ENCODE results near the gene OR51A7. TPM values are rescaled to one million over a fixed set of nuclear protein-coding genes. Genes with fewer than 3 reads are reported as not detected.
"Not testable (repeated sequence)": the region's sequence is repeated elsewhere in the genome, so short reads cannot be mapped to it uniquely, and the experiment has no call there.

OR51A7 gene, protein sequence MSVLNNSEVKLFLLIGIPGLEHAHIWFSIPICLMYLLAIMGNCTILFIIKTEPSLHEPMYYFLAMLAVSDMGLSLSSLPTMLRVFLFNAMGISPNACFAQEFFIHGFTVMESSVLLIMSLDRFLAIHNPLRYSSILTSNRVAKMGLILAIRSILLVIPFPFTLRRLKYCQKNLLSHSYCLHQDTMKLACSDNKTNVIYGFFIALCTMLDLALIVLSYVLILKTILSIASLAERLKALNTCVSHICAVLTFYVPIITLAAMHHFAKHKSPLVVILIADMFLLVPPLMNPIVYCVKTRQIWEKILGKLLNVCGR
- total RNA-seq = not detected

DNA sequence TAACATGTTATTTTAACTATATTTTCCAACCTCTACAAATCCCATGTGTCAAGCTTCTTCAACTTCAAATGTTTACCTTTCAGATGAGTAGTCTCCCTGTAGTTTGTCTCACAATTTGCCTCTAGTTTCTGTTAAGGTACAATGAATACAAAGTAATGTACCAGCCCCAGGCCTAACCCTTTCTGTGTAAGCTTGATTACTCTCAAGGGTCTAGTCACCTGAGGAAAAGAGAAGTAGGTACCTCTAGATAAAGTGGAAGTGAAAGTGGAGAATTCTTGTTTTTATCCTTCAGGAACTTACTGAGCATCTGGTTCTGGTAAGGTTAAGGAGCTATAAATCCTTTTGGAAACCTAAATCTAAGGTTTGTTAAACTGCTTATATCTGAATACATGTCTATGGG is at the start of gene OR51A7:
Gene OR51A7 (plus strand): TSS at position 300 of the 400 bp plus-strand sequence. CDS start 3,587 bp downstream, outside the sequence.
- Histone ChIP-seq H3K4me3 (no peak within 1 kb of the TSS), H3K36me3 (no peaks in the 10 kb centered on the region), H3K27me3 (no peaks in the 10 kb centered on the region), H3K4me1 (no peaks in the 10 kb centered on the region), H3K27ac (no peak within 1 kb of the TSS), H3K9me3 (no peaks in the 10 kb centered on the region)
- TF ChIP-seq, protein P1, sequence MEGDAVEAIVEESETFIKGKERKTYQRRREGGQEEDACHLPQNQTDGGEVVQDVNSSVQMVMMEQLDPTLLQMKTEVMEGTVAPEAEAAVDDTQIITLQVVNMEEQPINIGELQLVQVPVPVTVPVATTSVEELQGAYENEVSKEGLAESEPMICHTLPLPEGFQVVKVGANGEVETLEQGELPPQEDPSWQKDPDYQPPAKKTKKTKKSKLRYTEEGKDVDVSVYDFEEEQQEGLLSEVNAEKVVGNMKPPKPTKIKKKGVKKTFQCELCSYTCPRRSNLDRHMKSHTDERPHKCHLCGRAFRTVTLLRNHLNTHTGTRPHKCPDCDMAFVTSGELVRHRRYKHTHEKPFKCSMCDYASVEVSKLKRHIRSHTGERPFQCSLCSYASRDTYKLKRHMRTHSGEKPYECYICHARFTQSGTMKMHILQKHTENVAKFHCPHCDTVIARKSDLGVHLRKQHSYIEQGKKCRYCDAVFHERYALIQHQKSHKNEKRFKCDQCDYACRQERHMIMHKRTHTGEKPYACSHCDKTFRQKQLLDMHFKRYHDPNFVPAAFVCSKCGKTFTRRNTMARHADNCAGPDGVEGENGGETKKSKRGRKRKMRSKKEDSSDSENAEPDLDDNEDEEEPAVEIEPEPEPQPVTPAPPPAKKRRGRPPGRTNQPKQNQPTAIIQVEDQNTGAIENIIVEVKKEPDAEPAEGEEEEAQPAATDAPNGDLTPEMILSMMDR (IDR thresholded peaks at IDR 0.05) = no peak
- TF ChIP-seq POLR2AphosphoS5 (IDR thresholded peaks at IDR 0.05) (no peak), POLR2A (IDR thresholded peaks at IDR 0.05) (no peak)
- no peak for DNase-seq (ENCODE audit: low spot score in 2 of 2)
- intact Hi-C loops (cut with DNase I; ENCODE audit: low total_unique reads) = loop anchor here (2.0 kb wide), 1 partner anchor 41 kb away; no protein-coding TSS in a partner anchor

DNA sequence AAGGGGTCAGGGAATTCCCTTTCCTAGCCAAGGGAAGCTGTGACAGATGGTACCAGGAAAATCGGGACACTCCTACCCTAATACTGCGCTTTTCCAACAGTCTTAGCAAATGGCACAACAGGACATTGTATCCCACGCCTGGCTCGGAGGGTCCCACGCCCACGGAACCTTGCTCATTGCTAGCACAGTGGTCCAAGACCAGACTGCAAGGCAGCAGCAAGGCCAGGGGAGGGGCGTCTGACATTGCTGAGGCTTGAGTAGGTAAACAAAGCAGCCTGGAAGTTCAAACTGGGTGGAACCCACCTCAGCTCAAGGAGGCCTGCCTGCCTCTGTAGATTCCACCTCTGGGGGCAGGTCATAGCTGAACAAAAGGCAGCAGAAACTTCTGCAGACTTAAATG is 49.3 kb upstream of the OR51A7 start:
- H3K9me3 ChIP-seq; H3K36me3 ChIP-seq; H3K4me1 ChIP-seq; intact Hi-C loops (cut with DNase I; ENCODE audit: low total_unique reads); H3K4me3 ChIP-seq; H3K27me3 ChIP-seq; H3K27ac ChIP-seq; DNase-seq (ENCODE audit: low spot score in 2 of 2): not testable (repeated sequence)

DNA sequence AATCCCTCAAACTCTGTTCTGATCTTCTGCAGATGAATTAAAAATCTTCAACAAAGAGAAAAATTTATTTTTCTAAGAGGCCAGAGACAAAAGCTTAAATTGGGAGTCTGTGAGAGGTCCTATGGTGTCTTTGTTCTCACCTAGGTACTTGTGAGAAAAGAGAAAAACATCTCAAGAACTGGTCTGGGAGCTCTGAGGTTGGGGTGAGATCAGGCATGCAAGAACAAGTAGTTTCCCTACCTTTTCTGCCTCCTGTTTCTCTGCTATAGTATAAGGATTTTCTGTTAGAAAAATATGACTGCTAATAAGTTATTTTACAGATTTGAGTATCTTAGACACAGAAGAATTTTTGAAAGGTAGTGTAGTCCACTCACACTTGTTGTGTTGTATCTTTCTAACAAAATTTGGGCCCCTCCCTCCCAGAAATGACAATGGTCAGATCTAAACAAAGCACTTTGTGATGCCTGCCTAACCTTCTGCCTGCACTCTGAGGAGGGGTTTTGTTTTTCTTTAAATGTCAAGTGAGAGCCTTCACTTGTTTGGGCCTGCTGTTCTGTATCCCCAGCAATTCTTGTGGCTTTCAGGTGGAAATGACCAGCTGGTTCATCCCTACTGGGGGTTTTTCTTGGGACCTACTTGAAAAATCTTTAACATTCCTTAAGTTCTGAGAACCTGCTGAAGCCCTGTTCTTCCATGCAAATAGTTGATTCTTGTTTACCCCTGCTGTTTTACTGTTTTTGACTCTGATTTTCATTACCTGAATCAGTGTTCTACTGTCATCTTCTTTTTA is 40.9 kb upstream of the OR51A7 start:
- no peaks in the 10 kb centered on the region for H3K36me3 ChIP-seq
- no peak overlapping the region for H3K4me3 ChIP-seq
- H3K9me3 ChIP-seq = peaks cover 0 to 13% of the 10 kb centered on the region in 2 donors
- intact Hi-C loops (cut with DNase I; ENCODE audit: low total_unique reads) = no loop called here
- H3K27me3 ChIP-seq = no peaks in the 10 kb centered on the region
- no peaks in the 10 kb centered on the region for H3K4me1 ChIP-seq
- no peak overlapping the region for H3K27ac ChIP-seq
- TF ChIP-seq, protein P1 (IDR thresholded peaks at IDR 0.05) = no peak
- TF ChIP-seq POLR2AphosphoS5 (IDR thresholded peaks at IDR 0.05) = no peak
- no peak for TF ChIP-seq POLR2A (IDR thresholded peaks at IDR 0.05)
- no peak for DNase-seq (ENCODE audit: low spot score in 2 of 2)

DNA sequence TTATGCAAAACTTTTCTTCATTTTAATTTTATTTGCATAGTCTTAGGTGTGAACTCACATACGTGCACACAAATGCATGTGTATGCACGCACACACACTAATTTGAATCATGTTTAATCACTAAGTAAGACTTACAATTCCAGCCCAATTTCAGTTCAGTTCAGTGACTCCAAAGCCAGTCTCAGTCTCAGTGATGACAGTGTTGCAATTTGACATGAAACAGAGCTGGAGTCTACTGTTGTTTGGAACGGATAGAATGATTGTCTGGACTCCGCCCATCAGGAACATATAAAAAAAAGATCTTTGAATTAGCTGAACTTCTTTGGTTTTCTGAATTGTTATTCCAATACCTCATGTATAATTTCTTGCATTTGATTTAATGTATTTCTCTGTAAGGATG is 39.7 kb upstream of the OR51A7 start:
- H3K9me3 ChIP-seq = peaks cover 0 to 13% of the 10 kb centered on the region in 2 donors
- no peaks in the 10 kb centered on the region for H3K27me3 ChIP-seq
- TF ChIP-seq POLR2A (IDR thresholded peaks at IDR 0.05) (no peak), POLR2AphosphoS5 (IDR thresholded peaks at IDR 0.05) (no peak)
- TF ChIP-seq, protein P1 (IDR thresholded peaks at IDR 0.05) = no peak
- no peaks in the 10 kb centered on the region for H3K4me1 ChIP-seq
- no peak overlapping the region for H3K27ac ChIP-seq
- no peak overlapping the region for H3K4me3 ChIP-seq
- DNase-seq (ENCODE audit: low spot score in 2 of 2) = no peak
- intact Hi-C loops (cut with DNase I; ENCODE audit: low total_unique reads) = no loop called here
- H3K36me3 ChIP-seq = no peaks in the 10 kb centered on the region

DNA sequence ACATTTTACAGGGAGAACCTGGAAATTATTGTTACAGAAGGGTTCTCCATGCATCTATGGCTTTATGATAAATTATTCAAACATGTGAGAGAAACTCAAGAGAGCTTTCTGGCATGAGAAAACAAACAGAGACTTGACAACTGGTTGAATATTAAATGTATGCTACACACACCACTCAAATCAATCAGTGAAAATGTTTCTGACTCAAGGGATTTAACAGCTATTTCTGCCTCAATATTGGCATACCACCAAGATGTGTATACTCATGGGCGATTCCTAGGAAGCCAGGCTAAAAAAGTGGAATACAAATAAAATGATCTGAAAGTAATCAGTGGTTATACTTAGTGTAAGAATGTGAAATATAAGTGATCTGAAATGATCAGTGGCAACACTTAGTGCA is 37.7 kb upstream of the OR51A7 start:
- Histone ChIP-seq H3K27ac (no peak overlapping the region), H3K36me3 (no peaks in the 10 kb centered on the region), H3K4me1 (no peaks in the 10 kb centered on the region), H3K4me3 (no peak overlapping the region), H3K27me3 (no peaks in the 10 kb centered on the region), H3K9me3 (peaks cover 0 to 13% of the 10 kb centered on the region in 2 donors)
- TF ChIP-seq, protein P1 (IDR thresholded peaks at IDR 0.05) = no peak
- TF ChIP-seq POLR2A (IDR thresholded peaks at IDR 0.05) = no peak
- no peak for TF ChIP-seq POLR2AphosphoS5 (IDR thresholded peaks at IDR 0.05)
- DNase-seq (ENCODE audit: low spot score in 2 of 2) = no peak
- intact Hi-C loops (cut with DNase I; ENCODE audit: low total_unique reads) = no loop called here
